ENCODE data around the gene RBBP4. TPM values are rescaled to one million over a fixed set of nuclear protein-coding genes. Genes with fewer than 3 reads are reported as not detected.

Gene RBBP4
- total RNA-seq, 1 experiment from 2014 or later, result 279 TPM

DNA sequence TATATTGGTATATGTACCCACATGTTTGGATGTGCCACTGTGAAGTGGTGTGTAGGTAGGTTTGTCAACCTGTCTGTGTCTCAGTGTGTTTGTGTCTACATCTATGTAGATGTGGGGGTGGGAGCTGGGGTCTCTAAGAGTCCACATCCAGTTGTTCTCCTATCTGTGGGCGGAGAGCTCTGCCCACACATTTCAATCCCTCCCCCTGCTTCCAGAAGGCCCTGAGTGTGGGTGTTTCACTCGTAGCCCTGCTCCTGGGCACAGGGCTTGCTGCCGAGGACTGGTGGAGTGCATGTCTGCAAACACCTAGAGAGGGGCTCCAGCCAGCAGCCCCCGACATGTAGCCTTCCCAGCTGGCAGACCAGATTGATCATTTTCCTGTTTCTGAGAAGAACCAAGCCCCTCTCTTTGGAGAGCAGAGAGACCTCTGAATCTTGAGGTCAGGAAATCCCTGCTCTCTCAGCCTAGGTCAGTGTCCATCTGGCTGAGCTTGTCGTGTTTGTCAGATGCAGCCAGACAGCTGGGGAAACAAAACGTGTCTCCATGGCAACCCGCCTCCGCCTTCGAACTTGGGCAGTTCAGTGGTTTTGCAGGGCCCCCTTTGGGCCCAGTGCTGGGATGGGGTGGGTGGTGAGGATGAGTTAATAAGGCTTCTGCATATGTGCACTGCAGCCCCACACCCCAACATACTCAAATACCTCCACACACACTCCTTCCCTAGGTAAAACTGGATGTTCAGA lies 82.7 kb downstream of the RBBP4 start:
- Histone ChIP-seq H3K79me2 (ENCODE audit: insufficient read depth, low read length) (no peaks in the 10 kb centered on the region), H3K4me1 (ENCODE audit: control insufficient read depth in 1 of 2, insufficient read depth in 2 of 2, low read length in 2 of 2) (peaks cover 35 to 47% of the 10 kb centered on the region in 2 experiments), H4K20me1 (ENCODE audit: insufficient read depth) (no peaks in the 10 kb centered on the region), H3K9me2 (ENCODE audit: insufficient read depth) (no peaks in the 10 kb centered on the region), H3K36me3 (ENCODE audit: control insufficient read depth in 1 of 2, insufficient read depth in 2 of 2, low read length in 2 of 2) (no peaks in the 10 kb centered on the region), H3K9me3 (ENCODE audit: control insufficient read depth in 1 of 2, insufficient read depth in 1 of 2, low read depth in 1 of 2, low read length in 2 of 2) (no peaks in the 10 kb centered on the region), H3K9ac (ENCODE audit: low read length) (no peak overlapping the region), H3K4me2 (ENCODE audit: low read length) (no peak overlapping the region), H3K27me3 (ENCODE audit: insufficient read depth, low read length) (no peaks in the 10 kb centered on the region), H3K4me3 (replicated peaks in 1 of 2; ENCODE audit: low read depth in 1 of 2, low read length in 2 of 2) (no peak overlapping the region), H3K27ac (ENCODE audit: low read depth, low read length) (no peak overlapping the region), H2AFZ (ENCODE audit: low read depth, low read length, poor library complexity, severe bottlenecking) (no peak overlapping the region)
- ATAC-seq, result no peak
- BruUV-seq (replicated peaks), result no TSS peak
- POLR2A ChIA-PET, result no interaction called here
- TF ChIP-seq ZFX (IDR thresholded peaks at IDR 0.05) (no peak), JUND (IDR thresholded peaks at IDR 0.05) (no peak), EZH2 (IDR thresholded peaks at IDR 0.05) (no peak), YY1 (IDR thresholded peaks at IDR 0.05; ENCODE audit: extremely low read depth, insufficient replicate concordance, low read depth, low read length) (no peak), POLR2A (IDR thresholded peaks at IDR 0.05; ENCODE audit: borderline replicate concordance, extremely low read depth, insufficient read depth, insufficient read length) (no peak), SRF (IDR thresholded peaks at IDR 0.05; ENCODE audit: low read depth) (no peak), ZNF274 (IDR thresholded peaks at IDR 0.05; ENCODE audit: low read depth, low read length) (no peak), TCF7L2 (IDR thresholded peaks at IDR 0.05; ENCODE audit: borderline replicate concordance, extremely low read depth, insufficient read depth, insufficient read length) (no peak), CEBPB (IDR thresholded peaks at IDR 0.05; ENCODE audit: low read depth) (no peak), FOSL1 (IDR thresholded peaks at IDR 0.05; ENCODE audit: low read depth) (no peak), RAD21 (IDR thresholded peaks at IDR 0.05; ENCODE audit: low read depth) (no peak), SIN3A (IDR thresholded peaks at IDR 0.05; ENCODE audit: low read depth) (no peak)
- TF ChIP-seq, protein P1, sequence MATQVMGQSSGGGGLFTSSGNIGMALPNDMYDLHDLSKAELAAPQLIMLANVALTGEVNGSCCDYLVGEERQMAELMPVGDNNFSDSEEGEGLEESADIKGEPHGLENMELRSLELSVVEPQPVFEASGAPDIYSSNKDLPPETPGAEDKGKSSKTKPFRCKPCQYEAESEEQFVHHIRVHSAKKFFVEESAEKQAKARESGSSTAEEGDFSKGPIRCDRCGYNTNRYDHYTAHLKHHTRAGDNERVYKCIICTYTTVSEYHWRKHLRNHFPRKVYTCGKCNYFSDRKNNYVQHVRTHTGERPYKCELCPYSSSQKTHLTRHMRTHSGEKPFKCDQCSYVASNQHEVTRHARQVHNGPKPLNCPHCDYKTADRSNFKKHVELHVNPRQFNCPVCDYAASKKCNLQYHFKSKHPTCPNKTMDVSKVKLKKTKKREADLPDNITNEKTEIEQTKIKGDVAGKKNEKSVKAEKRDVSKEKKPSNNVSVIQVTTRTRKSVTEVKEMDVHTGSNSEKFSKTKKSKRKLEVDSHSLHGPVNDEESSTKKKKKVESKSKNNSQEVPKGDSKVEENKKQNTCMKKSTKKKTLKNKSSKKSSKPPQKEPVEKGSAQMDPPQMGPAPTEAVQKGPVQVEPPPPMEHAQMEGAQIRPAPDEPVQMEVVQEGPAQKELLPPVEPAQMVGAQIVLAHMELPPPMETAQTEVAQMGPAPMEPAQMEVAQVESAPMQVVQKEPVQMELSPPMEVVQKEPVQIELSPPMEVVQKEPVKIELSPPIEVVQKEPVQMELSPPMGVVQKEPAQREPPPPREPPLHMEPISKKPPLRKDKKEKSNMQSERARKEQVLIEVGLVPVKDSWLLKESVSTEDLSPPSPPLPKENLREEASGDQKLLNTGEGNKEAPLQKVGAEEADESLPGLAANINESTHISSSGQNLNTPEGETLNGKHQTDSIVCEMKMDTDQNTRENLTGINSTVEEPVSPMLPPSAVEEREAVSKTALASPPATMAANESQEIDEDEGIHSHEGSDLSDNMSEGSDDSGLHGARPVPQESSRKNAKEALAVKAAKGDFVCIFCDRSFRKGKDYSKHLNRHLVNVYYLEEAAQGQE (IDR thresholded peaks at IDR 0.05; ENCODE audit: low read depth), result no peak
- TF ChIP-seq, protein P2, sequence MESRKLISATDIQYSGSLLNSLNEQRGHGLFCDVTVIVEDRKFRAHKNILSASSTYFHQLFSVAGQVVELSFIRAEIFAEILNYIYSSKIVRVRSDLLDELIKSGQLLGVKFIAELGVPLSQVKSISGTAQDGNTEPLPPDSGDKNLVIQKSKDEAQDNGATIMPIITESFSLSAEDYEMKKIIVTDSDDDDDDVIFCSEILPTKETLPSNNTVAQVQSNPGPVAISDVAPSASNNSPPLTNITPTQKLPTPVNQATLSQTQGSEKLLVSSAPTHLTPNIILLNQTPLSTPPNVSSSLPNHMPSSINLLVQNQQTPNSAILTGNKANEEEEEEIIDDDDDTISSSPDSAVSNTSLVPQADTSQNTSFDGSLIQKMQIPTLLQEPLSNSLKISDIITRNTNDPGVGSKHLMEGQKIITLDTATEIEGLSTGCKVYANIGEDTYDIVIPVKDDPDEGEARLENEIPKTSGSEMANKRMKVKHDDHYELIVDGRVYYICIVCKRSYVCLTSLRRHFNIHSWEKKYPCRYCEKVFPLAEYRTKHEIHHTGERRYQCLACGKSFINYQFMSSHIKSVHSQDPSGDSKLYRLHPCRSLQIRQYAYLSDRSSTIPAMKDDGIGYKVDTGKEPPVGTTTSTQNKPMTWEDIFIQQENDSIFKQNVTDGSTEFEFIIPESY (IDR thresholded peaks at IDR 0.05; ENCODE audit: extremely low read depth, insufficient replicate concordance, low read length), result no peak
- intact Hi-C loops (cut with micrococcal nuclease), result no loop called here
- CTCF ChIA-PET, result no interaction called here
- RAD21 ChIA-PET (ENCODE audit: low non-redundant PET in 1 of 2, low total read pairs in 2 of 2, uncharacterized antibody in 2 of 2, unreplicated experiment in 2 of 2), result no interaction called here
- no peak for DNase-seq (ENCODE audit: low read depth, low spot score)

Measured in HCT116 (cell line).